ENCODE data around the gene RESP18. TPM values are rescaled to one million over a fixed set of nuclear protein-coding genes. Genes with fewer than 3 reads are reported as not detected.

The RESP18 gene
- polyA plus RNA-seq, 1 donor from 2014 or later, result not detected

- Histone ChIP-seq H3K36me3 (ENCODE audit: insufficient read depth, low read length) (peaks cover 5% of the 10 kb centered on the region), H3F3A (ENCODE audit: insufficient read depth, low read length, poor library complexity, severe bottlenecking) (no peaks in the 10 kb centered on the region), H2AFZ (ENCODE audit: low read depth, low read length) (no peak overlapping the region), H3K4me2 (ENCODE audit: low read length) (no peak overlapping the region), H4K20me1 (ENCODE audit: insufficient read depth) (no peaks in the 10 kb centered on the region), H3K79me2 (replicated peaks; ENCODE audit: insufficient read depth, low read length) (no peaks in the 10 kb centered on the region), H3K9me2 (ENCODE audit: insufficient read depth, low read length) (no peaks in the 10 kb centered on the region), H3K27ac (ENCODE audit: low read length) (no peak overlapping the region), H3K27me3 (ENCODE audit: insufficient read depth, low read depth, low read length) (no peaks in the 10 kb centered on the region), H3K9ac (ENCODE audit: low read length) (no peak overlapping the region), H3K4me3 (ENCODE audit: low read length) (no peak overlapping the region), H3K9me3 (ENCODE audit: low read length) (no peaks in the 10 kb centered on the region)
- no peak for TF ChIP-seq TAF1 (IDR thresholded peaks at IDR 0.05; ENCODE audit: low read depth)
- TF ChIP-seq, protein P1, sequence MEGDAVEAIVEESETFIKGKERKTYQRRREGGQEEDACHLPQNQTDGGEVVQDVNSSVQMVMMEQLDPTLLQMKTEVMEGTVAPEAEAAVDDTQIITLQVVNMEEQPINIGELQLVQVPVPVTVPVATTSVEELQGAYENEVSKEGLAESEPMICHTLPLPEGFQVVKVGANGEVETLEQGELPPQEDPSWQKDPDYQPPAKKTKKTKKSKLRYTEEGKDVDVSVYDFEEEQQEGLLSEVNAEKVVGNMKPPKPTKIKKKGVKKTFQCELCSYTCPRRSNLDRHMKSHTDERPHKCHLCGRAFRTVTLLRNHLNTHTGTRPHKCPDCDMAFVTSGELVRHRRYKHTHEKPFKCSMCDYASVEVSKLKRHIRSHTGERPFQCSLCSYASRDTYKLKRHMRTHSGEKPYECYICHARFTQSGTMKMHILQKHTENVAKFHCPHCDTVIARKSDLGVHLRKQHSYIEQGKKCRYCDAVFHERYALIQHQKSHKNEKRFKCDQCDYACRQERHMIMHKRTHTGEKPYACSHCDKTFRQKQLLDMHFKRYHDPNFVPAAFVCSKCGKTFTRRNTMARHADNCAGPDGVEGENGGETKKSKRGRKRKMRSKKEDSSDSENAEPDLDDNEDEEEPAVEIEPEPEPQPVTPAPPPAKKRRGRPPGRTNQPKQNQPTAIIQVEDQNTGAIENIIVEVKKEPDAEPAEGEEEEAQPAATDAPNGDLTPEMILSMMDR (IDR thresholded peaks at IDR 0.05; ENCODE audit: poor library complexity, severe bottlenecking), result no peak
- no peak for TF ChIP-seq MXI1 (conservative IDR thresholded peaks at IDR 0.05; ENCODE audit: poor library complexity, severe bottlenecking)
- no peak for TF ChIP-seq EZH2 (IDR thresholded peaks at IDR 0.05; ENCODE audit: borderline replicate concordance, insufficient read depth, low read length, poor library complexity, severe bottlenecking)
- TF ChIP-seq, protein P2, sequence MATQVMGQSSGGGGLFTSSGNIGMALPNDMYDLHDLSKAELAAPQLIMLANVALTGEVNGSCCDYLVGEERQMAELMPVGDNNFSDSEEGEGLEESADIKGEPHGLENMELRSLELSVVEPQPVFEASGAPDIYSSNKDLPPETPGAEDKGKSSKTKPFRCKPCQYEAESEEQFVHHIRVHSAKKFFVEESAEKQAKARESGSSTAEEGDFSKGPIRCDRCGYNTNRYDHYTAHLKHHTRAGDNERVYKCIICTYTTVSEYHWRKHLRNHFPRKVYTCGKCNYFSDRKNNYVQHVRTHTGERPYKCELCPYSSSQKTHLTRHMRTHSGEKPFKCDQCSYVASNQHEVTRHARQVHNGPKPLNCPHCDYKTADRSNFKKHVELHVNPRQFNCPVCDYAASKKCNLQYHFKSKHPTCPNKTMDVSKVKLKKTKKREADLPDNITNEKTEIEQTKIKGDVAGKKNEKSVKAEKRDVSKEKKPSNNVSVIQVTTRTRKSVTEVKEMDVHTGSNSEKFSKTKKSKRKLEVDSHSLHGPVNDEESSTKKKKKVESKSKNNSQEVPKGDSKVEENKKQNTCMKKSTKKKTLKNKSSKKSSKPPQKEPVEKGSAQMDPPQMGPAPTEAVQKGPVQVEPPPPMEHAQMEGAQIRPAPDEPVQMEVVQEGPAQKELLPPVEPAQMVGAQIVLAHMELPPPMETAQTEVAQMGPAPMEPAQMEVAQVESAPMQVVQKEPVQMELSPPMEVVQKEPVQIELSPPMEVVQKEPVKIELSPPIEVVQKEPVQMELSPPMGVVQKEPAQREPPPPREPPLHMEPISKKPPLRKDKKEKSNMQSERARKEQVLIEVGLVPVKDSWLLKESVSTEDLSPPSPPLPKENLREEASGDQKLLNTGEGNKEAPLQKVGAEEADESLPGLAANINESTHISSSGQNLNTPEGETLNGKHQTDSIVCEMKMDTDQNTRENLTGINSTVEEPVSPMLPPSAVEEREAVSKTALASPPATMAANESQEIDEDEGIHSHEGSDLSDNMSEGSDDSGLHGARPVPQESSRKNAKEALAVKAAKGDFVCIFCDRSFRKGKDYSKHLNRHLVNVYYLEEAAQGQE (IDR thresholded peaks at IDR 0.05; ENCODE audit: borderline replicate concordance), result no peak
- TF ChIP-seq POLR2AphosphoS5 (IDR thresholded peaks at IDR 0.05), result no peak
- no peak for TF ChIP-seq EP300 (conservative IDR thresholded peaks at IDR 0.05; ENCODE audit: poor library complexity, severe bottlenecking)
- no peak for TF ChIP-seq SMC3 (conservative IDR thresholded peaks at IDR 0.05; ENCODE audit: poor library complexity)
- TF ChIP-seq RAD21 (conservative IDR thresholded peaks at IDR 0.05), result no peak
Measured at GRCh38 chr2:219293736-219294231, 38.8 kb downstream of the RESP18 start.

DNA sequence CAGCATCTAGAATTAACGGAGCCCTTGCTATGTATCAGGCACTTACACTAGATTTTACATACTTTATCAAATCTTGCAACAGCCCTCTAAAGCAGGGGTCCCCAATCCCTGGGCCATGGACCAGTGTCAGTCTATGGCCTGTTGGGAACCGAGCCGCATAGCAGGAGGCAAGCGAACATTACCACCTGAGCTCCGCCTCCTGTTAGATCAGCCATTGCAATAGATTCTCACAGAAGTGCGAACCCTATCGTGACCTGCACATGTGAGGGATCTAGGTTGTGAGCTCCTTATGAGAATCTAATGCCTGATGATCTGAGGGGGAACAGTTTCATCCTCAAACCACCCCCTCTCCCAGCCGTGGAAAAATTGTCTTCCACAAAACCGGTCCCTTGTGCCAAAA is 39.9 kb downstream of the RESP18 start:
- TF ChIP-seq TAF1 (IDR thresholded peaks at IDR 0.05; ENCODE audit: low read depth) (no peak), EP300 (conservative IDR thresholded peaks at IDR 0.05; ENCODE audit: poor library complexity, severe bottlenecking) (no peak), SMC3 (conservative IDR thresholded peaks at IDR 0.05; ENCODE audit: poor library complexity) (no peak), RAD21 (conservative IDR thresholded peaks at IDR 0.05) (no peak), EZH2 (IDR thresholded peaks at IDR 0.05; ENCODE audit: borderline replicate concordance, insufficient read depth, low read length, poor library complexity, severe bottlenecking) (no peak), MXI1 (conservative IDR thresholded peaks at IDR 0.05; ENCODE audit: poor library complexity, severe bottlenecking) (no peak), POLR2AphosphoS5 (IDR thresholded peaks at IDR 0.05) (no peak)
- TF ChIP-seq, protein P1 (IDR thresholded peaks at IDR 0.05; ENCODE audit: poor library complexity, severe bottlenecking), result no peak
- TF ChIP-seq, protein P2 (IDR thresholded peaks at IDR 0.05; ENCODE audit: borderline replicate concordance), result no peak
- no peaks in the 10 kb centered on the region for H3K9me2 ChIP-seq (ENCODE audit: insufficient read depth, low read length)
- H2AFZ ChIP-seq (ENCODE audit: low read depth, low read length), result no peak overlapping the region
- no peaks in the 10 kb centered on the region for H3K79me2 ChIP-seq (replicated peaks; ENCODE audit: insufficient read depth, low read length)
- no peaks in the 10 kb centered on the region for H3F3A ChIP-seq (ENCODE audit: insufficient read depth, low read length, poor library complexity, severe bottlenecking)
- H4K20me1 ChIP-seq (ENCODE audit: insufficient read depth), result no peaks in the 10 kb centered on the region
- H3K4me2 ChIP-seq (ENCODE audit: low read length), result no peak overlapping the region
- H3K27me3 ChIP-seq (ENCODE audit: insufficient read depth, low read depth, low read length), result no peaks in the 10 kb centered on the region
- H3K36me3 ChIP-seq (ENCODE audit: insufficient read depth, low read length), result peaks cover 5% of the 10 kb centered on the region
- no peak overlapping the region for H3K27ac ChIP-seq (ENCODE audit: low read length)
- no peak overlapping the region for H3K9ac ChIP-seq (ENCODE audit: low read length)
- no peak overlapping the region for H3K4me3 ChIP-seq (ENCODE audit: low read length)
- no peaks in the 10 kb centered on the region for H3K9me3 ChIP-seq (ENCODE audit: low read length)
